Smooth muscle cell (in vitro differentiated cells): ENCODE results near the gene MEGF11. TPM values are rescaled to one million over a fixed set of nuclear protein-coding genes. Genes with fewer than 3 reads are reported as not detected.

Experiments
- DNase-seq: peaks from one replicate; lab custom pipeline; 2025; ENCODE audit not compliant: unreplicated experiment; lab: John Stamatoyannopoulos, UW
- H2AFZ ChIP-seq: fragments of 200-600 bp; sonication (generic); 2 replicates; pipeline ENCODE4 v1.6.0; 2016; ENCODE audit warnings: antibody characterized with exemption, low read depth, mild to moderate bottlenecking
- H3F3A ChIP-seq: fragments of 200-600 bp; sonication (generic); 2 replicates; pipeline ENCODE4 v1.6.0; 2017; ENCODE audit warnings: antibody characterized with exemption, low read depth
- H3K27ac ChIP-seq: fragments of 200-600 bp; sonication (generic); 2 replicates; pipeline ENCODE4 v1.5.1; 2016; ENCODE audit warnings: low read depth, mild to moderate bottlenecking
- H3K27me3 ChIP-seq: fragments of 200-600 bp; sonication (generic); 2 replicates; pipeline ENCODE4 v1.6.1; 2016; ENCODE audit warnings: low read depth, mild to moderate bottlenecking
- H3K36me3 ChIP-seq: fragments of 200-600 bp; sonication (generic); 2 replicates; pipeline ENCODE4 v1.5.1; 2016; ENCODE audit warnings: low read depth
- H3K4me1 ChIP-seq: fragments of 200-600 bp; sonication (generic); 2 replicates; pipeline ENCODE4 v1.5.1; 2016; ENCODE audit warnings: low read depth
- H3K4me2 ChIP-seq: fragments of 200-600 bp; sonication (generic); 2 replicates; pipeline ENCODE4 v1.6.0; 2016; ENCODE audit warnings: mild to moderate bottlenecking
- H3K4me3 ChIP-seq: fragments of 200-600 bp; sonication (generic); 2 replicates; pipeline ENCODE4 v1.5.1; 2016; ENCODE audit warnings: mild to moderate bottlenecking
- H3K79me2 ChIP-seq: fragments of 200-600 bp; sonication (generic); 2 replicates; pipeline ENCODE4 v1.6.0; 2016; ENCODE audit warnings: low read depth, mild to moderate bottlenecking
- H3K9ac ChIP-seq: fragments of 200-600 bp; sonication (generic); 2 replicates; pipeline ENCODE4 v1.6.0; 2016; ENCODE audit warnings: low read depth
- H3K9me3 ChIP-seq: fragments of 200-600 bp; sonication (generic); replicated peaks from 2 replicates; pipeline ENCODE4 v1.5.1; 2016; ENCODE audit warnings: low read depth
- H4K20me1 ChIP-seq: fragments of 200-600 bp; sonication (generic); 2 replicates; pipeline ENCODE4 v1.6.0; 2016; ENCODE audit warnings: low read depth
- WGBS: methylation state at CpG from one replicate; pipeline ENCODE4 v1.1.7; 2016; ENCODE audit warnings: low lambda C conversion rate; 5-methylcytosine and 5-hydroxymethylcytosine counted together
- polyA plus RNA-seq: library from polyadenylated mRNA; unstranded; fragments of >200 nt; fragmentation: Nextera tagmentation; extraction: Ambion mirVana; gene quantifications from 2 replicates; pipeline ENCODE4 v1.2.1, GENCODE V29; 2016
- total RNA-seq: library from RNA; depleted of rRNA; stranded (reverse); fragments of >200 nt; gene quantifications from 2 replicates; pipeline ENCODE4 v1.2.3, GENCODE V29; 2014
- TF ChIP-seq, protein P1 (sequence below): fragments of 200-600 bp; sonication (generic); IDR thresholded peaks from 2 replicates; pipeline ENCODE4 v1.5.1; 2017; ENCODE audit warnings: borderline replicate concordance, mild to moderate bottlenecking, antibody characterized with exemption; ENCODE audit not compliant: insufficient read depth, poor library complexity, severe bottlenecking

MEGF11 gene
- total and polyA plus RNA-seq, 2 experiments from 2014 or later = 0.08 TPM; not detected in 1

DNA sequence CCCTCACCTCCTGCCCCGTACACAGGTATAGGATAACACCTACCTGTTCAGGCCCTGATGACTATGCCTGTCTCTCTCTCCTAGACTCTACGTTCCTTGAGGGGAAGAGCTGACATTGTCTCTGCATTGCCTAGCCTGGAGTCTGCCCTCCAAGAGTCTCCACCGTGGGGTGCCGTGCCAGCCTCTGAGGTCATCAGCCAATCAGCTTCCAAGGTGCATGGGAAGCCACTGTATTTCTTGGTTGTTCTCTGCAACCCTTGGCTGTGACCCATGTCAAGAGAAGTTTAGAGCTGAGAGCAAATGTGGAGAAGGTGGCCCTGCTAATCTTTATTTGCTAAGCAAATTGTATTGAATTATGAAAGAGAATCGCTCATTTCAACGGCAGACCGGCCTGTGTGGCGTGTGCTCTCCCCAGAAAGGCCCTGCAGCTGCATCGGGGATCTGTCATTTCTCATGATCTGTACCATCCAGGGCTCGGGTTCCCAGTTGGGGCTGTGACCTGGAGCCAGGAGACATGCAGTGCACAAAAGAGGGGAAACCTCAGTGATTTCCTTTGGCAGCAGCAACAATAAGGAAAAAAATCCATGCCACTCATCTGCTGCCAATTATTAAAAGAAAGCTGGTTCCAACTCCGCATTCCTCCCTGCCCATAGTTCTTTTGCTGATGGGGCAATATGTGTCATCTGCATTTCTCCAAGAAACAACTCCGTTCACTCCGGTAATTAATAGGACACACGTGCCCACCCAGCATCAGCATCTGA is 182.2 kb downstream of the MEGF11 start:
- Histone ChIP-seq H3K36me3 (no peaks in the 10 kb centered on the region), H3K27ac (no peak overlapping the region), H3K4me3 (no peak overlapping the region), H2AFZ (no peak overlapping the region), H3F3A (peaks cover 4% of the 10 kb centered on the region), H4K20me1 (no peaks in the 10 kb centered on the region), H3K9me3 (no peaks in the 10 kb centered on the region), H3K27me3 (no peaks in the 10 kb centered on the region), H3K4me2 (no peak overlapping the region), H3K79me2 (no peaks in the 10 kb centered on the region), H3K4me1 (peaks cover 14% of the 10 kb centered on the region), H3K9ac (no peak overlapping the region)
- DNase-seq = no peak
- 83% methylated on average over 14 of the region's 14 CpGs for WGBS
- TF ChIP-seq, protein P1, sequence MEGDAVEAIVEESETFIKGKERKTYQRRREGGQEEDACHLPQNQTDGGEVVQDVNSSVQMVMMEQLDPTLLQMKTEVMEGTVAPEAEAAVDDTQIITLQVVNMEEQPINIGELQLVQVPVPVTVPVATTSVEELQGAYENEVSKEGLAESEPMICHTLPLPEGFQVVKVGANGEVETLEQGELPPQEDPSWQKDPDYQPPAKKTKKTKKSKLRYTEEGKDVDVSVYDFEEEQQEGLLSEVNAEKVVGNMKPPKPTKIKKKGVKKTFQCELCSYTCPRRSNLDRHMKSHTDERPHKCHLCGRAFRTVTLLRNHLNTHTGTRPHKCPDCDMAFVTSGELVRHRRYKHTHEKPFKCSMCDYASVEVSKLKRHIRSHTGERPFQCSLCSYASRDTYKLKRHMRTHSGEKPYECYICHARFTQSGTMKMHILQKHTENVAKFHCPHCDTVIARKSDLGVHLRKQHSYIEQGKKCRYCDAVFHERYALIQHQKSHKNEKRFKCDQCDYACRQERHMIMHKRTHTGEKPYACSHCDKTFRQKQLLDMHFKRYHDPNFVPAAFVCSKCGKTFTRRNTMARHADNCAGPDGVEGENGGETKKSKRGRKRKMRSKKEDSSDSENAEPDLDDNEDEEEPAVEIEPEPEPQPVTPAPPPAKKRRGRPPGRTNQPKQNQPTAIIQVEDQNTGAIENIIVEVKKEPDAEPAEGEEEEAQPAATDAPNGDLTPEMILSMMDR = no peak

DNA sequence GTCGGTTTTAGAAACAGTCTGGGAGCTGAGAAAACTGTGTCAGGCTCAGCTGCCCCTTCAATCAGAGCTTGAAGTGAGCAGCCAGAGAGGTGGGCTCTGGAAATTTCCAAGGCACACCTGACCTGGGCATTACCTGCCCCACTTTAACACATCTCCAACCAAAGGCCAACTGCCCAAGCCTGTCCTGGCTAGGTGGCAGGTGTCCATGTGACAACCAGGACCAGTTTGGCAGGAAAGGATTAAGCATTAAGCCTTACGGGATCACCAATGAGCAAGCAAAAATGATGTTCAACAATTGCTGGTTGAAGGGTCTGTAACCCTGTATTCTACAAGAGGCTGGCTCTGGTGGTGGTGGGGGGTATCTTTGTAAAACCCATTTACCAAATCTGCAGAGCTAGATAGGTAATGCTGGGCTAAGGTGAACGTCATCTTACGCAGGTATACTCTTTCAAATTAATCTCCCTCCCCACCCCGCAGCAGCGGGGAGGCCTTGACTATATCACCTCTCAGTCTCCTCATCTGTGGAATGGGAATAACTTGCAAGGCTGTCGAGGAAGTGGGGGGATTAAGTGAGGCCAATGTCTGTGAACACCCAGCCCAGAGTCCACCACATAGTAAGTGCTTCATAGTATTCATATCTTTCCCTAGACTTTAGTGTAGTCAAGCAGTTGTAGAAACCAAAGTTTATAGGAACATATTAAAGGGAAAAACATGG is 183.2 kb downstream of the MEGF11 start:
- WGBS = 95% methylated on average over 7 of the region's 7 CpGs
- Histone ChIP-seq H3K4me3 (no peak overlapping the region), H3K4me1 (peaks cover 14% of the 10 kb centered on the region), H3K9me3 (no peaks in the 10 kb centered on the region), H3K36me3 (no peaks in the 10 kb centered on the region), H3K79me2 (no peaks in the 10 kb centered on the region), H3K4me2 (no peak overlapping the region), H3K9ac (no peak overlapping the region), H3F3A (peaks cover 4% of the 10 kb centered on the region), H3K27ac (no peak overlapping the region), H3K27me3 (no peaks in the 10 kb centered on the region), H4K20me1 (no peaks in the 10 kb centered on the region), H2AFZ (no peak overlapping the region)
- TF ChIP-seq, protein P1 = no peak
- DNase-seq = no peak

DNA sequence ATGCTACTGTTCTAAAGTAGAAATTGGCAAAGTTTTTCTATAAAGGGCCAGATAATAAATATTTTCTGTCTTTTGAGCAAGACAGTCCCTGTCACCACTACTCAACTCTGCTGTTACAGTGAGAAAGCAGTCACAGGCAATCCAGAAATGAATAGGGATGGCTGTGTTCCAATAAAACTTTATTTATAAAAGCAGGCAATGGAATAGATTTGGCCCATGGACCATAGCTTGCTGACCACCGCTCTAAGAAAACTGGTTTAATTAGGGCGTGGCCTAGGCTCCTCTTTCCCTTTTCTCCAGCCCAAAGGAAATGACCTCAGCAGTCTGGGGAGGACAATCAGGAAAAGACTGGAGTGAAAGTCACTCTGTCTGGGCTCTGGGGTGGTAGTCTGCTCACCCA is 183.8 kb downstream of the MEGF11 start:
- 83% methylated on average over 2 of the region's 2 CpGs for WGBS
- H3K36me3 ChIP-seq = no peaks in the 10 kb centered on the region
- H3K4me1 ChIP-seq = peaks cover 14% of the 10 kb centered on the region
- peaks cover 4% of the 10 kb centered on the region for H3F3A ChIP-seq
- H4K20me1 ChIP-seq = no peaks in the 10 kb centered on the region
- H3K79me2 ChIP-seq = no peaks in the 10 kb centered on the region
- H3K4me2 ChIP-seq = no peak overlapping the region
- H3K9ac ChIP-seq = no peak overlapping the region
- H3K9me3 ChIP-seq = no peaks in the 10 kb centered on the region
- H3K27ac ChIP-seq = no peak overlapping the region
- no peaks in the 10 kb centered on the region for H3K27me3 ChIP-seq
- DNase-seq = no peak
- TF ChIP-seq, protein P1 = no peak
- H2AFZ ChIP-seq = no peak overlapping the region
- no peak overlapping the region for H3K4me3 ChIP-seq
